DMS79 (cell line): ENCODE data around the gene MYMX.

Experiments
- DNase-seq: peaks from one replicate; lab custom pipeline; 2025; lab: John Stamatoyannopoulos, UW

The MYMX gene

GRCh38 chr6:44232676-44233566 lies 16.2 kb downstream of the MYMX start:
- no peak for DNase-seq

- no peak for DNase-seq
Measured at GRCh38 chr6:44233567-44234100, 16.9 kb downstream of the MYMX start.

- no peak for DNase-seq
Measured at GRCh38 chr6:44234101-44235025, 17.6 kb downstream of the MYMX start.

DNA sequence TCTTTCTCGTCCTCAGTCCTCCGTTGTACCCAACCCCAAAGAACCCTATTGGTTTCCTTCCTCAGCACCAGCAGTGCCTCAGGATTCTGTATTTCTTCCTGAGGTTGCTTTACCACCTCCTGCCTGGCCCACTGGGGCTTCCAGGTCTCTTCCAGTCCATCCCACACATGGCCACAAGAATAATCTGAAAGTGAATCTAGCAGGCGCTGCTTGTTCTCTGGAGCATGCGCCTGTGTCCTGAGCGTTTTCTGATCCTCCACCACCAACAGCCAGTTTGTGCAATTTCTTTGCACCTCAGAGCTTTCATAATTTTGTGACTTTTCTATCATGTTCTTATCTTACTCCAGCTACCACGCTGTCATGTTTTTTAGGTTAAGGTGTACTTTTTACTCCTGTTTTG lies 18.5 kb downstream of the MYMX start:
- DNase-seq, result no peak

- DNase-seq, result no peak
Measured at GRCh38 chr6:44235891-44236516, 19.3 kb downstream of the MYMX start.

DNA sequence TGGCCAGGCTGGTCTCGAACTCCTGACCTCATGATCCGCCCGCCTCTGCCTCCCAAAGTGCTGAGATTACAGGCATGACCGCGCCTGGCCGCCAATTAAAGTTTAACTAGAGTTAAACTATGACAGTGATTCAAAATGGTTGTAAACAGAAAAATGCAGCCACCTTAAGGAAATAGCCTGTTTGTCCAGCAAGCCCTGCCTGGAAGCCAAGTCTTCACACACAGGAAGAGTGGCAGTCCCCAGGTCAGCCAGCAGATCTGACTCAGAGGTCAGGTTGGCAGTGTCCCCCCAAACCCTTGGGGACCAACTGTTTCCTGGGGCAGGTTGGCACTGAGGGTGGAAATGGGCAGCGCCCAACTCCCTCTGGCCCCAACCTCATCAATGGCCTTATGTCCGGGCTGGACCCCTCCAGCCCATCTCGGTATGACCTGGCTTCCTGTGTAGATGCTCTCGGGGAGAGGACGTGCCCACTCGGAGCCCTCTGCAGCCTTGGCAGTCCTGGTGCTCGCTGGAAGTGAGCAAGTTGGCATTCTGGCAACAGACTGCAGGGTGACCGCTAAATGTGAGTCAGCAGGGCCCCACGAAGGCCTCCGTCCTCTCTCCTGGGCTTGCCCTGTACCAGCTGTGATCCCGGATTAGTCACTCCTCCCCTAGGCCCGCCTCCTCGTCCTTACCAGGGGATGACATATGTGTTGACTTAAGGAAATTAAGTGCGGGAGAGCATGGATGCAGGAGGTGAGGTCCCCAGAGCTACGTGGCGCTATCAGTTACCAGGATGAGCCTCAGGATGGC lies 20.5 kb downstream of the MYMX start:
- DNase-seq, result peak; percentile 72

DNA sequence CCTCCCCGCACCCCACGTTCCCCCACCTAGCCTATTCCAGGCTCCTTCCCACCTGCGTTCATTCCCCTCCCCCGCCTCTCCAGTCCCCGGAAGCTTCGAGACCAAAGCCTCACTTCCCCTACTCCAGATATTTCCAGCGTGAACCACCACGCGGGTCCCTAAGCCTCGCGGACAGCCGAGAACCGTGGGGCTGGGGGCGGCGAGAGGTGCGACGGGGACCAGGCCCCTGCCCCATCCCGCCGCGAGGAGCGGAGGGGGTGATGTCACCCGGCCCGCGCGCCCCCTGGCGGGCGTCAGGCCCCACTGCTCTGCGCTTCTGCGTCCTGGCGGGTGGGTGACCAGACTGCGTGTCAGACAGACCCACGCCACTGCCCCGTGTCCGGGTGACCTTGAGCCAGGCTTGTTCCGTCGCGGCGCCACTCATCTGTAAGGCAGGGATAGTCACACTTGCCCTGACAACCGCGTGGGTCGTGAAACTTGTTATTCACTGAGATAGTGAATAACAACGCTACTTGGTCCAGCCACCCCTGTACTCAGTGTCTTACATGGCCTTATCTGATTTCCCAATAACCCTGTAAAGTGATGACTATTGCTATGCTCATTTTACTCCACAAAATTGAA lies 21.2 kb downstream of the MYMX start:
- no peak for DNase-seq

DNA sequence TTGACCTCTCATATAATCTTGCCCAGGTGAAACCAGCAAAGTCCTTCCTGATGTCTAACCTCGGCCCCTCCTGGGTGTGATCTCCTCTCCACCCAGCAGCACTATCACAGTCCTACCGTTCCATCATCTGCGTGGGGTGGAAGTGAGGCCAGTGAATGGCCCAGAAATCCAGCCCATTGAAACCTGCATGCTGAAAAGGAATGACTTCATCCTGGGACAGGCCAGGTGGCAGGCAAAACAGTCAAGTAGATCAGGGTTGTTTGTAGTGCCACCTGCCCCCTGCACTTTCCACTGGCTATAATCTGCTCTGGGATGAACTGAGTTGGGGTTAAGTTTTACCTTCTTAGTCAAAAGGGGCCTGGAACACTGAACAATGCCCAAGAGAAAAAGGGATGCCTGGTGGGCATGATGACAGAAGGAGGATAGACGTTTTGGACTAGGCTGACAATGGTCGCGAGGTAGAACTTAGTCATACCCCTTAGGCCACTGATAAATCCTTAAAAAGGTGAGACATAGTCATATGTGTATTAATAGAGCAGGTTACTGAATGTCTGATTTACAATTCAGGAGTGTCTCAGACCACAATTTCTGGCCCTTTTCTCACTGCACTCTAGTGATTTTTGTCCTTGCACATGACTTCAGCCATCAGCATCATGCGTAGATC lies 22.1 kb downstream of the MYMX start:
- DNase-seq, result no peak

GRCh38 chr6:44243345-44243744 lies 26.6 kb downstream of the MYMX start:
- DNase-seq, result no peak

DNA sequence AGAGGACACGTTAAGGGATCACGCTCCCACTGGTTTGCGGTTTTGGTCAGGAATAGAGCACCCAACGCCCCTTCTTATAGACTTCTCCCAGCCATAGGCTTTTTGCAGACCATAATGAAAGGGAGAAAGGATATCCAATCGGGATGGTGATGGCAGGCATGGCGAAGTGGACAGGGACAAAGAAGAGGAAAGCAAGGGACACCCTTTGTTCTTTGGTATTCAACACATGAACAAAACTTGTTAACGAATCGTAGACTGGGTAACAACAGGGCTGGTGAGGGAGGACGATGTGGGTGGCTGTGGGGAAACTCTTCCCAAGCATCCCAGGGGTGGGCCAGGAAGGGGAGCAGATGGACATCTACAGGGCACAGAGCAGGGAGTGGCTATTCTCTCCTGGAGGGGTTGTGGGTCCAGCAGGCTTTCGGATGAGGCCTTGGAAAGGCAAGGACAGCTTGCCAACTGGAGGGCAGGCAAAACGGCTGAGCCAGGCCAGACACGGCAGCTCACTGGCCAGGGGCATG lies 28.7 kb downstream of the MYMX start:
- no peak for DNase-seq

GRCh38 chr6:44245912-44246662 lies 29.4 kb downstream of the MYMX start:
- peak; percentile 88 for DNase-seq

- DNase-seq, result peak; percentile 96
Measured at GRCh38 chr6:44246663-44247337, 30.1 kb downstream of the MYMX start, which contains the start of gene HSP90AB1. HSP90AB1 (plus strand) TSS chr6:44247101; CDS start chr6:44248630, 1,529 bp downstream.

GRCh38 chr6:44247338-44248302 lies 30.9 kb downstream of the MYMX start:
- peak; percentile 12 for DNase-seq

GRCh38 chr6:44248579-44248978 lies 31.9 kb downstream of the MYMX start:
- DNase-seq, result no peak

DNA sequence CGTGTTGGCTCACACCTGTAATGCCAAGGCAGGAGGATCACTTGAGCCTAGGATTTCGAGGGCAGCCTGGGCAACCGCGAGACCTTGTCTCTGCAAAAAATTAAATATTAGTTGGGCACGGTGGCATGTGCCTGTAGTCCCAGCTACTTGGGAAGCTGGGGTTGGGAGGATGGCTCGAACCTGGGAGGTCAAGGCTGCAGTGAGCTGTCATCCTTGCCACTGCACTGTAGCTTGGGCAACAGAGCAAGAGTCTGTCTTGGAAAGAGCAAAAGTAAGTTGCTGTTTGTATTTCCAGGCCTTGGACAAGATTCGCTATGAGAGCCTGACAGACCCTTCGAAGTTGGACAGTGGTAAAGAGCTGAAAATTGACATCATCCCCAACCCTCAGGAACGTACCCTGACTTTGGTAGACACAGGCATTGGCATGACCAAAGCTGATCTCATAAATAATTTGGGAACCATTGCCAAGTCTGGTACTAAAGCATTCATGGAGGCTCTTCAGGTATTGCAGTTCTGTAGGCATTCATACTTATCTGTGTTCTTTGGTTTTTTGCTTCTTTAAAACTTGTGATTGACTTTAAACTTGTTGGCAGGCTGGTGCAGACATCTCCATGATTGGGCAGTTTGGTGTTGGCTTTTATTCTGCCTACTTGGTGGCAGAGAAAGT lies 32.5 kb downstream of the MYMX start:
- DNase-seq, result no peak

GRCh38 chr6:44250067-44250717 lies 33.5 kb downstream of the MYMX start:
- no peak for DNase-seq
